ENCODE measurements around the gene GORASP1.

DNA sequence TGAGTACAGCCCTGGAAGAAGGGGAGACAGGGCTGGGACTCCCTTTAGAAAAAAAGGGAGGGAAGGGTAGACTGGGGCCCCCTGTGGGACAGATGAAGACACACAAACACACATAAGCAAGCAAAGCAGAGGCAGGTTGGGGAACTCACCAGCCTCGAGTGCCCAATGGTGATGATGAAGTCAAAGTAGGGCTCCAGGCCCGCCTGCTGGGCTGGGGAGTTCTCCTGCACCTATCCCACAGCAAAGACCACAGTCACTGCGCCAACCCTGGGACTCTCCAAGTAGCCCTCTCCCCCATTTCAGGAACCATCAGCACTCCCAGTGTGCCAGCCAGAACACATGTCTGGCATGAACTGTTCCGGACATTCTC is 4.1 kb downstream of the GORASP1 start:
- TF ChIP-seq EZH2 (conservative IDR thresholded peaks at IDR 0.05; ENCODE audit: low read depth, low read length) (no peak), MED13 (CRISPR knock-in tag; IDR thresholded peaks at IDR 0.05) (no peak), ZNF333 (CRISPR knock-in tag; IDR thresholded peaks at IDR 0.05; ENCODE audit: borderline replicate concordance) (no peak), SMYD3 (CRISPR knock-in tag; IDR thresholded peaks at IDR 0.05) (no peak), CTCF (CRISPR knock-in tag; IDR thresholded peaks at IDR 0.05) (no peak), ZNF619 (CRISPR knock-in tag; IDR thresholded peaks at IDR 0.05) (no peak), CEBPZ (IDR thresholded peaks at IDR 0.05; ENCODE audit: low read length) (no peak), JUNB (CRISPR knock-in tag; IDR thresholded peaks at IDR 0.05; ENCODE audit: borderline replicate concordance) (no peak), ZNF510 (CRISPR knock-in tag; IDR thresholded peaks at IDR 0.05; ENCODE audit: low read depth) (no peak), HNRNPLL (IDR thresholded peaks at IDR 0.05; ENCODE audit: low read depth, low read length, poor library complexity, severe bottlenecking) (no peak), SMARCE1 (IDR thresholded peaks at IDR 0.05; ENCODE audit: borderline replicate concordance) (no peak), EP300 (IDR thresholded peaks at IDR 0.05; ENCODE audit: low read depth in 2 of 2, low read length in 2 of 2) (no peak), EP300 (CRISPR knock-in tag; IDR thresholded peaks at IDR 0.05; ENCODE audit: borderline replicate concordance) (no peak), ETV6 (CRISPR knock-in tag; conservative IDR thresholded peaks at IDR 0.05) (no peak)
- TF ChIP-seq, protein P1, sequence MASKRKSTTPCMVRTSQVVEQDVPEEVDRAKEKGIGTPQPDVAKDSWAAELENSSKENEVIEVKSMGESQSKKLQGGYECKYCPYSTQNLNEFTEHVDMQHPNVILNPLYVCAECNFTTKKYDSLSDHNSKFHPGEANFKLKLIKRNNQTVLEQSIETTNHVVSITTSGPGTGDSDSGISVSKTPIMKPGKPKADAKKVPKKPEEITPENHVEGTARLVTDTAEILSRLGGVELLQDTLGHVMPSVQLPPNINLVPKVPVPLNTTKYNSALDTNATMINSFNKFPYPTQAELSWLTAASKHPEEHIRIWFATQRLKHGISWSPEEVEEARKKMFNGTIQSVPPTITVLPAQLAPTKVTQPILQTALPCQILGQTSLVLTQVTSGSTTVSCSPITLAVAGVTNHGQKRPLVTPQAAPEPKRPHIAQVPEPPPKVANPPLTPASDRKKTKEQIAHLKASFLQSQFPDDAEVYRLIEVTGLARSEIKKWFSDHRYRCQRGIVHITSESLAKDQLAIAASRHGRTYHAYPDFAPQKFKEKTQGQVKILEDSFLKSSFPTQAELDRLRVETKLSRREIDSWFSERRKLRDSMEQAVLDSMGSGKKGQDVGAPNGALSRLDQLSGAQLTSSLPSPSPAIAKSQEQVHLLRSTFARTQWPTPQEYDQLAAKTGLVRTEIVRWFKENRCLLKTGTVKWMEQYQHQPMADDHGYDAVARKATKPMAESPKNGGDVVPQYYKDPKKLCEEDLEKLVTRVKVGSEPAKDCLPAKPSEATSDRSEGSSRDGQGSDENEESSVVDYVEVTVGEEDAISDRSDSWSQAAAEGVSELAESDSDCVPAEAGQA (IDR thresholded peaks at IDR 0.05; ENCODE audit: low read depth): no peak
- TF ChIP-seq, protein P1 (CRISPR knock-in tag; IDR thresholded peaks at IDR 0.05; ENCODE audit: borderline replicate concordance): no peak
